HG03025 (cell line): ENCODE results near the gene PELI3.
"Not testable (repeated sequence)": the region's sequence is repeated elsewhere in the genome, so short reads cannot be mapped to it uniquely, and the experiment has no call there.

Source experiments
- ATAC-seq: cut with Tn5 transposase; IDR thresholded peaks from one replicate; pipeline ENCODE4 v1.9.1; 2021; ENCODE audit warnings: mild to moderate bottlenecking, moderate library complexity; ENCODE audit not compliant: unreplicated experiment, low FRiP score

Gene PELI3

GRCh38 chr11:66440940-66441282 lies 25.8 kb upstream of the PELI3 start:
- ATAC-seq: not testable (repeated sequence)

DNA sequence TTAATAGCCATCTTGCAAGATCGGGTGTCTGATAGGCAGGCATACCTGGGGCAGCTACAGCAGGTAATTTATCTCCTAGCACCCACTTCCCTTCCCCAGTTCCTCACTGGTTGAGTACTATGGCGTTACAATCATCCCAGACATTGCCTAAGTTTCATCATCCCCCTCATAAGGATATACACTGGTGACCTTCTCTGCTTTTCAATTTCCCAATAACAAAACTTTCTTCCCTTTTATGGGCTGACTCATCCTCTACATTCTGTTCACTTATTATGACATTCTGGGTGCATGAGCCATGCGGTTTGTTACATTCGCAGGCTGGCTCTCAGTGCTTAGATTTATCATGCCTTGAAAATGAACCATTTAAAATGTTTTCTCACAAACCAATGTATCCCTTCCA lies 23.1 kb upstream of the PELI3 start:
- no peak for ATAC-seq

- no peak for ATAC-seq
Measured at GRCh38 chr11:66447012-66447411, 19.7 kb upstream of the PELI3 start.

- ATAC-seq: no peak
Measured at GRCh38 chr11:66448523-66448922, 18.2 kb upstream of the PELI3 start.

DNA sequence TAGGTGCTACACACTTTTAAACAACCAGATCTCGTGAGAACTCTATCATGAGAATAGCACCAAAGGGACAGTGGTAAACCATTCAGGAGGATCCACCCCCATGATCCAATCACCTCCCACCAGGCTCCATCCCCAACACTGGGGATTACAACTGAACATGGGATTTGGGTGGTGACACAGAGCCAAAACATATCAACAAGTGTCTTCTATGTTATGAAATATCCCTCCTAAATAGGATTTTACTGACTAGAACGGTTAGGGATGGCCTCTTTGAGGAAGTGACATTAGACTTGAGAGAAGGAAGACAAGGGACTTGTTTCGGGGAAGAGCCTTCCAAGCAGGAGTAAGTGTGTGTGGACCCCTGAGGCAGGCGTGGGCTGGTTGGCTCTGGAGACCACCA lies 16.1 kb upstream of the PELI3 start:
- no peak for ATAC-seq

- no peak for ATAC-seq
Measured at GRCh38 chr11:66451663-66452062, 15.0 kb upstream of the PELI3 start.

DNA sequence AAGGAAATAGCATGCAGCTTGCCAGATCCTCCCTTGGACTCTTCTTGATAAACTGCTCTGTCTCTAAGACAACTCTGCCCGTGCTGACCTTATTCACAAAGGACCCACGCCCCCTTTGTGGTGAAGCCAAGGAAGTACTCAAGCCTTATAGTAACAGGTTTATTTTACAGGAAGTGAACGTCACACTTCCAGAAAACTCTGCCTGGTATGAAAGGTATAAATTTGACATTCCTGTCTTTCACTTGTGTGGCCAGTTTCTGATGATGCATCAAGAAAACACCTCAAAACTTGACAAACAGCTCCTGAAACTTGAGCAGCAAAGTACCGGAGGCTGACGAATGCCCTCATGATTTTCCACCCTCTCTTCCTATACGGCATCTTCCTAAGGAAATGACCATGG lies 12.5 kb upstream of the PELI3 start:
- ATAC-seq: no peak

- ATAC-seq: no peak
Measured at GRCh38 chr11:66454828-66455227, 11.9 kb upstream of the PELI3 start.

DNA sequence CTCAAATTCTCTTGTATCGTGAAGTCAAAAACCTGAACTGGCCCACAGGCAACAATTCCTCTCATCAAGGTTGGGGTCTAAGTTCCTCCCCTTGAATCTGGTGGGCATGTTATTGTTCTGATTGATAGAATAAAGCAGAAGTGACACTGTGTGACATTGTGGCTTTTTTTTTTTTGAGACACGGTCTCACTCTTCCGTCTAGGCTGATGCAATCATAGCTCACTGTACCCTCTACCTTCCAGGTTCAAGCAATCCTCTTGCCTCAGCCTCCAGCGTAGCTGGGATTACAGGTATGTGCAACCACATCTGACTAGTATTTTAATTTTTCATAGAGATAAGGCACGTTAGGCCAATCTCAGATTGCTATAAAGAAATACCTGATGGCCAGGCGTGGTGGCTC lies 8.9 kb upstream of the PELI3 start:
- ATAC-seq: no peak

DNA sequence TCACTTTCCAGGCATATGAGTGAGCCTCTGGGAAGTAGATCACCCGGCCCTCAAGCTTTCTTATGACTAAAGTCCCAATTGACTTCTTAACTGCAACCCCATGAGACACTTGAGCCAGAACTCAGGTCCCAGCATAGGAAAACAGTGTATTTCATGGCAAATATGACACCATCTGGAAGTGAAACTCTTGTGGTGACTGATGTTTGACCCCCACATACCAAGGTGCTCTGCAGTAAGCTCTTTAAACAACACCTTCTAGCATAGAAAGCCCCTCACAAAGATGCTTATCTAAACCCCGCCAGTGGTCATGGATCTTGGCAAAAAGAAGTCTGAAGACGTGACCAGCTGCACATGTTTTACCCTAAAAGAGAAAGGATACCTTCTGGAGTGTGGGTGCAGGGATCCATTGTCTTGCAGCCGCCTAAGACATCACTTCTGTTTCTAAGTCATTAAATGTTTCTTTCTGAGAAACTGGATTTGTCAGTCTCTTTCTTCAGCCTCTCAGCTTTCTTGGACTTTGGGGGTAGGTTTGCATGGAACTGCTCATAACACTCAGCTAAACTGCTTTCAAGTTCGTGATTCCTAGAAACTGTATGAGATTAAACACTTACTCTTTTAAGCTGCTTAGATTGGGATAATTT lies 7.4 kb upstream of the PELI3 start:
- no peak for ATAC-seq

DNA sequence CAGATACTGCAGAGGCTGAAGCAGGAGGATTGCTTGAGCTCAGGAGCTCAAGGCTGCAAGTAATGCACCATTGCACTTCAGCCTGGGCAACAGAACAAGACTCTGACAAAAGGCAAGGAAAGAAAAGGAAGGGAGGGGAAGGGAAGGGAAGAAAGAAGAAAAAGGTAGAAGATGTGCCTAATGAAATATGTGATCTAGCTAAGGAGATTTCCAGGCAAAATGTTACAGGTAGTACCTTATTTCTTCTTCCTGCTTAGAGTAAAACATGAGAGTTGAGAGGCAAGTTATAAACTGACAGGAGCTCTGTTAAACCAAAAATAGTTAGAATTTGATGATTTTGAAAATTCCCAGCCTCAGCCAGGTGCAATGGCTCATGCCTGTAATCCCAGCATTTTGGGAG lies 4.7 kb upstream of the PELI3 start:
- no peak for ATAC-seq

DNA sequence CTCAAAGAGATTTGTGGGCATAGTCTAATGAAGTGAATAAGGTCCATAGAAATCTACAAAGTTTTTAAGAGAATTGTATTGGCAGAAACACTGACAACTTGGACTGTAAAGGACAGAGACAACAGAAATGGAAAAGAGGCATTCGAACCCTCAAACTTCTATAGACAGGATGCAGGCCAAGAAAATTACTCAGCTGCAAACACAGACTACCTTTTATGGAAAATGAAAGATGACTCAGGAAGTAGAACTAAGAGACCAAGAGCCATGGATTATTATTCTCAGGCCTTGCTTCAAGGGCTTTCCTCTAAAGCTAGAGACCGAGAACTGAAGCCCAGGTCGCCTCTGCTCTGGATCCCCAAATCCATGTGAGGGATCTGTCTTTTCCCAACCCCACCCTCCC lies 3.8 kb upstream of the PELI3 start:
- ATAC-seq: no peak

DNA sequence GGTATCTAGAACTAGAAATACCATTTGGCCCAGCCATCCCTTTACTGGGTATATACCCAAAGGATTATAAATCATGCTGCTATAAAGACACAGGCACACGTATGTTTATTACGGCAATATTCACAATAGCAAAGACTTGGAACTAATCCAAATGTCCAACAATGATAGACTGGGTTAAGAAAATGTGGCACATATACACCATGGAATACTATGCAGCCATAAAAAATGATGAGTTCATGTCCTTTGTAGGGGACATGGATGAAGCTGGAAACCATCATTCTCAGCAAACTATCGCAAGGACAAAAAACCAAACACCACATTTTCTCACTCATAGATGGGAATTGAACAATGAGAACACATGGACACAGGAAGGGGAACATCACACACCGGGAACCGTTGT lies 2.6 kb upstream of the PELI3 start:
- ATAC-seq: not testable (repeated sequence)

- no peak for ATAC-seq
Measured at GRCh38 chr11:66464916-66465315, 1.8 kb upstream of the PELI3 start.

GRCh38 chr11:66465373-66466224 lies 1.1 kb upstream of the PELI3 start:
- ATAC-seq: no peak

GRCh38 chr11:66467034-66467659 lies 442 bp downstream of the PELI3 start:
- ATAC-seq: peak; percentile 37

GRCh38 chr11:66467756-66468155 lies 1.1 kb downstream of the PELI3 start:
- ATAC-seq: no peak

GRCh38 chr11:66468691-66469090 lies 2.0 kb downstream of the PELI3 start:
- no peak for ATAC-seq

- ATAC-seq: no peak
Measured at GRCh38 chr11:66469441-66469840, 2.7 kb downstream of the PELI3 start.

DNA sequence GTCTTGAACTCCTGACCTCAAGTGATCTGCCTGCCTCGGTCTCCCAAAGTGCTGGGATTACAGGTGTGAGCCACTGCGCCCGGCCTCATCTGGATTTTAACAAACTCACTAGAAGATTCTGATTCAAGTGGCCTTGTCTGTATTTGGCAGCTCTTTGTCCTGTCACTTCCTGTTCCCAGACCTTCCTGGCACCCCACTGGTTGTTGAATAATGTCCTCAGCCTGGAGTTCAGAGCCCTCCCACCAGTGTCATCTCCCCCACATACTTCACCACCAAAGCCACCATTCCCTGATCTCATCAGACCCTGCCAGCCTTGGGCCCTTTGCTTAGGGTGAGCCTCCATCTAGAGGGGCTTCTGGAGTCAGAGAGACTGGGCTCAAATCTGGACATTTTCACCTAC lies 3.3 kb downstream of the PELI3 start:
- no peak for ATAC-seq

DNA sequence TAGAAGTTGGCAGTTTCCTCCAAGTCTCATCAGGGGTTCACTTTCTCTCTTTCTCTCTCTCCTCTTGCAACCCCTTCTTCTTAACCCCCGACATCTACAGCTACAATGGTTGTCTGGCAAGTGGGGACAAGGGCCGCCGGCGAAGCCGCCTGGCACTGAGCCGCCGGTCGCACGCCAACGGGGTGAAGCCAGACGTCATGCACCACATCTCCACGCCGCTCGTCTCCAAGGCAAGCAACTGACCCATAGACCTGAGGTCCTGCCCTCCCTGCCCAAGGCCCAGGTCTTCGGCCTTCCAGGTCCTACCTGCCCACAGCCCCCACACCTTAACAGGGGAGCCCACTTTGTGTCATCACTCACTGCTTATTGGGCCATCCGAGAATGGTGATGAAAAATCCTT lies 4.4 kb downstream of the PELI3 start:
- ATAC-seq: no peak

- ATAC-seq: no peak
Measured at GRCh38 chr11:66472054-66472453, 5.3 kb downstream of the PELI3 start.
